DND-41 (cell line): ENCODE measurements around the gene NAV3.

Source experiments
- ATAC-seq: fragments of 200-7000 bp; cut with Tn5 transposase; 3 replicates; pipeline ENCODE4 v1.9.1; 2021; ENCODE audit warnings: low read depth; ENCODE audit not compliant: insufficient read depth
- DNase-seq: peaks from one replicate; pipeline ENCODE4 v3.0.0-alpha.2; 2020
- H2AFZ ChIP-seq: 2 replicates; pipeline ENCODE4 v1.6.0; 2012; ENCODE audit warnings: low read depth, low read length
- H3K27ac ChIP-seq: 2 replicates; pipeline ENCODE4 v1.5.1; 2012; ENCODE audit warnings: low read length, inconsistent platforms
- H3K27me3 ChIP-seq: fragments of 200-600 bp; sonication (generic); 2 replicates; pipeline ENCODE4 v1.6.0; 2012; ENCODE audit warnings: low read length, mild to moderate bottlenecking, inconsistent platforms; ENCODE audit not compliant: insufficient read depth, poor library complexity
- H3K36me3 ChIP-seq: 2 replicates; pipeline ENCODE4 v1.5.1; 2012; ENCODE audit warnings: low read length, inconsistent platforms; ENCODE audit not compliant: insufficient read depth
- H3K4me1 ChIP-seq: 2 replicates; pipeline ENCODE4 v1.5.1; 2012; ENCODE audit warnings: mild to moderate bottlenecking, low read length; ENCODE audit not compliant: insufficient read depth
- H3K4me2 ChIP-seq: 2 replicates; pipeline ENCODE4 v1.6.0; 2012; ENCODE audit warnings: mild to moderate bottlenecking, moderate library complexity, low read length, inconsistent platforms; ENCODE audit not compliant: insufficient read depth
- H3K4me3 ChIP-seq, 2 experiments: fragments of 200-600 bp in 1 of 2; shearing (Covaris generic) in 1 of 2; 2 replicates each; pipeline ENCODE4 v1.5.1; 2012 to 2016; ENCODE audit warnings: inconsistent platforms in 2 of 2, low read length in 2 of 2, mild to moderate bottlenecking in 2 of 2, low read depth in 1 of 2, moderate library complexity in 1 of 2
- H3K79me2 ChIP-seq: 2 replicates; pipeline ENCODE4 v1.6.0; 2012; ENCODE audit warnings: low read length, inconsistent platforms; ENCODE audit not compliant: insufficient read depth
- H3K9ac ChIP-seq: 2 replicates; pipeline ENCODE4 v1.6.0; 2012; ENCODE audit warnings: low read depth, mild to moderate bottlenecking, inconsistent platforms, low read length, moderate library complexity
- H3K9me3 ChIP-seq: 2 replicates; pipeline ENCODE4 v1.5.1; 2012; ENCODE audit warnings: low read length, moderate library complexity, mild to moderate bottlenecking, inconsistent platforms; ENCODE audit not compliant: insufficient read depth, severe bottlenecking
- H4K20me1 ChIP-seq: 2 replicates; pipeline ENCODE4 v1.6.0; 2012; ENCODE audit warnings: low read length; ENCODE audit not compliant: insufficient read depth
- CTCF ChIP-seq: IDR thresholded peaks from 2 replicates; pipeline ENCODE4 v1.5.1; 2012; ENCODE audit warnings: borderline replicate concordance, low read length, moderate library complexity, mild to moderate bottlenecking; ENCODE audit not compliant: poor library complexity, severe bottlenecking; ENCODE audit errors: extremely low read depth
- EZH2 ChIP-seq: IDR thresholded peaks from 3 replicates; pipeline ENCODE4 v1.6.1; 2012; ENCODE audit warnings: borderline replicate concordance, low read depth, mild to moderate bottlenecking, moderate library complexity, low read length, inconsistent platforms; ENCODE audit not compliant: severe bottlenecking

The NAV3 gene

GRCh38 chr12:78085542-78086182, 255.0 kb downstream of the NAV3 start:
- H3K27ac ChIP-seq, result no peak overlapping the region
- H3K36me3 ChIP-seq, result no peaks in the 10 kb centered on the region
- H3K4me1 ChIP-seq, result no peaks in the 10 kb centered on the region
- no peaks in the 10 kb centered on the region for H4K20me1 ChIP-seq
- no peak overlapping the region for H3K9ac ChIP-seq
- H2AFZ ChIP-seq, result no peak overlapping the region
- no peak overlapping the region for H3K4me2 ChIP-seq
- no peak for DNase-seq
- no peak overlapping the region for H3K4me3 ChIP-seq
- H3K79me2 ChIP-seq, result no peaks in the 10 kb centered on the region
- no peak for ATAC-seq
- no peaks in the 10 kb centered on the region for H3K9me3 ChIP-seq
- TF ChIP-seq CTCF, result no peak
- TF ChIP-seq EZH2, result no peak
- H3K27me3 ChIP-seq, result no peaks in the 10 kb centered on the region

DNA sequence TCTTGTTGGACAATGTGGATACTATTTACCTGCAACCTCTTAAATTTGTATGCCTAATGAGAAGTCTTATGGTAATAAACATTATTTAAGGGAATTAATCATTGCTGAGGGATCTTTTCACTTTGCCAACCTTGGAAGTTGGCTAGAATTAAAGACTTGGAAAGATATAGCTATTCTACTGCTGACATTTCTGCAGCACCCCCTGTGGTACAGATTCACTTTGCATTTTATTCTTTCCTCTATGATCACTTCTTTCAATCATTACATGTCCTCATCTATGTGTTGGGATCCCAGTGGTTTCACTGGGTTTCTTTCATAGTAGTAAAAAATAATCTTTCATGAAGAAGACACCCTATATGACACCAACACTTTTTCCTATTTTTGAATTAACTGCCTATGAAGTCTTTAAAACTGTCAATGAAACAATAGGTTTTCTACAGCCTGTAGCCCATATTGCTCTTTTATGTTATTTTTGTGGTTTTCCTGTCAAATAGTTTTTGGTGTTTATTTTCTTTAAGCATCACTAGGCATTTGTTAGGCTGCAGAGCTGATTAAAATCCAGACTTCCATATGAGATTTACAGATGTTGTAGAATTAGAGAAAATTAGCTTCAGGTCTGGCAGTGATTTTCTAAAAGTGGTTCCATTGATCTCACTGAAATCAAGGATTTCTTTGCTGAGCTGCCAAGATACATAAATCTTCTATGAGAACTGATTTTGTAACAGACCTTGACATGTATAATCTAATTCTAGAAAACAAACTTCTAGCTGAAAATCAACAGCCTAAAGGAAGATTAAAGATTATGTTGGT, 256.1 kb downstream of the NAV3 start:
- H3K4me2 ChIP-seq, result no peak overlapping the region
- ATAC-seq, result no peak

GRCh38 chr12:78087363-78087675, 256.6 kb downstream of the NAV3 start:
- Histone ChIP-seq H2AFZ (no peak overlapping the region), H3K9me3 (no peaks in the 10 kb centered on the region), H3K4me3 (no peak overlapping the region), H4K20me1 (no peaks in the 10 kb centered on the region), H3K27ac (no peak overlapping the region), H3K9ac (no peak overlapping the region), H3K36me3 (no peaks in the 10 kb centered on the region), H3K4me2 (no peak overlapping the region), H3K79me2 (no peaks in the 10 kb centered on the region), H3K27me3 (no peaks in the 10 kb centered on the region), H3K4me1 (no peaks in the 10 kb centered on the region)
- no peak for ATAC-seq
- TF ChIP-seq CTCF (no peak), EZH2 (no peak)
- DNase-seq, result no peak

More for the DNA sequence above, 256.1 kb downstream of the NAV3 start:
- no peaks in the 10 kb centered on the region for H4K20me1 ChIP-seq
- no peak for DNase-seq
- H3K9me3 ChIP-seq, result no peaks in the 10 kb centered on the region
- no peak overlapping the region for H3K4me3 ChIP-seq
- no peak for TF ChIP-seq CTCF
- no peak for TF ChIP-seq EZH2
- no peaks in the 10 kb centered on the region for H3K27me3 ChIP-seq
- no peaks in the 10 kb centered on the region for H3K4me1 ChIP-seq
- no peaks in the 10 kb centered on the region for H3K36me3 ChIP-seq
- no peaks in the 10 kb centered on the region for H3K79me2 ChIP-seq
- H3K9ac ChIP-seq, result no peak overlapping the region
- no peak overlapping the region for H3K27ac ChIP-seq
- no peak overlapping the region for H2AFZ ChIP-seq
